ENCODE measurements around the gene MYH11.
"Not testable (repeated sequence)": the region's sequence is repeated elsewhere in the genome, so short reads cannot be mapped to it uniquely, and the experiment has no call there.

Gene MYH11

GRCh38 chr16:15835136-15835878 is 21.5 kb downstream of the MYH11 start:
- Mint-ChIP-seq H3K27ac (no peak overlapping the region), H3K4me3 (no peak overlapping the region), H3K4me1 (peaks cover 11% of the 10 kb centered on the region), H3K27me3 (no peaks in the 10 kb centered on the region), H3K9me3 (no peaks in the 10 kb centered on the region)
- no peak for DNase-seq
- peak; percentile 97 for ATAC-seq

- DNase-seq, result no peak
- no peak for ATAC-seq
- no peaks in the 10 kb centered on the region for H3K27me3 Mint-ChIP-seq
- peaks cover 11% of the 10 kb centered on the region for H3K4me1 Mint-ChIP-seq
- H3K27ac Mint-ChIP-seq, result no peak overlapping the region
- no peak overlapping the region for H3K4me3 Mint-ChIP-seq
- H3K9me3 Mint-ChIP-seq, result no peaks in the 10 kb centered on the region
These were observed 22.3 kb downstream of the MYH11 start for GRCh38 chr16:15834502-15834901.

- H3K4me1 Mint-ChIP-seq, result peaks cover 11% of the 10 kb centered on the region
- no peak for ATAC-seq
- DNase-seq, result no peak
- H3K9me3 Mint-ChIP-seq, result no peaks in the 10 kb centered on the region
- no peaks in the 10 kb centered on the region for H3K27me3 Mint-ChIP-seq
- H3K4me3 Mint-ChIP-seq, result no peak overlapping the region
- no peak overlapping the region for H3K27ac Mint-ChIP-seq
These were observed 23.3 kb downstream of the MYH11 start for GRCh38 chr16:15833541-15833940.

- no peaks in the 10 kb centered on the region for H3K9me3 Mint-ChIP-seq
- H3K27me3 Mint-ChIP-seq, result no peaks in the 10 kb centered on the region
- DNase-seq (no peak), ATAC-seq (no peak)
- peak overlapping the region in 1 of 2 donors; percentile 87 for H3K27ac Mint-ChIP-seq
- H3K4me3 Mint-ChIP-seq, result no peak overlapping the region
- H3K4me1 Mint-ChIP-seq, result peaks cover 11% of the 10 kb centered on the region
These were observed 24.6 kb downstream of the MYH11 start for GRCh38 chr16:15832241-15832640.

GRCh38 chr16:15830832-15831451 is 25.9 kb downstream of the MYH11 start:
- DNase-seq, result no peak
- Mint-ChIP-seq H3K27ac (no peak overlapping the region), H3K9me3 (no peaks in the 10 kb centered on the region), H3K4me3 (no peak overlapping the region), H3K27me3 (no peaks in the 10 kb centered on the region), H3K4me1 (peaks cover 10% of the 10 kb centered on the region)
- ATAC-seq, result no peak

- Mint-ChIP-seq H3K4me1 (no peaks in the 10 kb centered on the region), H3K27ac (peak overlapping the region in 1 of 2 donors; percentile 56), H3K27me3 (no peaks in the 10 kb centered on the region), H3K4me3 (no peak overlapping the region), H3K9me3 (no peaks in the 10 kb centered on the region)
- DNase-seq, result no peak
- ATAC-seq, result no peak
These were observed 27.4 kb downstream of the MYH11 start for GRCh38 chr16:15829460-15829859.

- H3K9me3 Mint-ChIP-seq, result no peaks in the 10 kb centered on the region
- H3K4me3 Mint-ChIP-seq, result no peak overlapping the region
- no peaks in the 10 kb centered on the region for H3K27me3 Mint-ChIP-seq
- ATAC-seq (no peak), DNase-seq (no peak)
- H3K27ac Mint-ChIP-seq, result peak overlapping the region in 1 of 2 donors; percentile 27
- H3K4me1 Mint-ChIP-seq, result no peaks in the 10 kb centered on the region
These were observed 29.0 kb downstream of the MYH11 start for GRCh38 chr16:15827709-15828343.

- Mint-ChIP-seq H3K9me3 (no peaks in the 10 kb centered on the region), H3K27me3 (no peaks in the 10 kb centered on the region), H3K4me1 (no peaks in the 10 kb centered on the region), H3K4me3 (no peak overlapping the region), H3K27ac (no peak overlapping the region)
- ATAC-seq (no peak), DNase-seq (no peak)
These were observed 29.5 kb downstream of the MYH11 start for GRCh38 chr16:15827299-15827698.

- Mint-ChIP-seq H3K4me3 (no peak overlapping the region), H3K27ac (no peak overlapping the region), H3K9me3 (no peaks in the 10 kb centered on the region), H3K27me3 (no peaks in the 10 kb centered on the region), H3K4me1 (no peaks in the 10 kb centered on the region)
- no peak for ATAC-seq
- no peak for DNase-seq
These were observed 31.0 kb downstream of the MYH11 start for GRCh38 chr16:15825750-15826305.

- ATAC-seq, result no peak
These were observed 33.9 kb downstream of the MYH11 start for GRCh38 chr16:15822957-15823356.

GRCh38 chr16:15820837-15821236 is 36.0 kb downstream of the MYH11 start:
- Mint-ChIP-seq H3K4me1 (no peaks in the 10 kb centered on the region), H3K27me3 (no peaks in the 10 kb centered on the region), H3K27ac (no peak overlapping the region), H3K9me3 (peaks cover 6 to 7% of the 10 kb centered on the region in 2 donors), H3K4me3 (no peak overlapping the region)
- ATAC-seq, result no peak
- no peak for DNase-seq

More at GRCh38 chr16:15822957-15823356, 33.9 kb downstream of the MYH11 start:
- Mint-ChIP-seq H3K27ac (no peak overlapping the region), H3K4me3 (no peak overlapping the region), H3K9me3 (no peaks in the 10 kb centered on the region), H3K27me3 (no peaks in the 10 kb centered on the region), H3K4me1 (no peaks in the 10 kb centered on the region)
- no peak for DNase-seq

- no peaks in the 10 kb centered on the region for H3K4me1 Mint-ChIP-seq
- H3K9me3 Mint-ChIP-seq, result peaks cover 8 to 21% of the 10 kb centered on the region in 2 donors
- no peaks in the 10 kb centered on the region for H3K27me3 Mint-ChIP-seq
- ATAC-seq, result no peak
- DNase-seq, result no peak
- no peak overlapping the region for H3K4me3 Mint-ChIP-seq
- H3K27ac Mint-ChIP-seq, result no peak overlapping the region
These were observed 37.8 kb downstream of the MYH11 start for GRCh38 chr16:15819046-15819445.

GRCh38 chr16:15817446-15817845 is 39.4 kb downstream of the MYH11 start:
- DNase-seq, result no peak
- Mint-ChIP-seq H3K27me3 (peaks cover 6% of the 10 kb centered on the region), H3K9me3 (peaks cover 8 to 21% of the 10 kb centered on the region in 2 donors)

GRCh38 chr16:15816228-15816627 is 40.6 kb downstream of the MYH11 start:
- H3K27ac Mint-ChIP-seq, result no peak overlapping the region
- DNase-seq (no peak), ATAC-seq (no peak)
- peaks cover 8 to 21% of the 10 kb centered on the region in 2 donors for H3K9me3 Mint-ChIP-seq
- H3K27me3 Mint-ChIP-seq, result peaks cover 9% of the 10 kb centered on the region
- no peak overlapping the region for H3K4me3 Mint-ChIP-seq
- H3K4me1 Mint-ChIP-seq, result no peaks in the 10 kb centered on the region

More at GRCh38 chr16:15817446-15817845, 39.4 kb downstream of the MYH11 start:
- Mint-ChIP-seq H3K4me3 (no peak overlapping the region), H3K4me1 (no peaks in the 10 kb centered on the region), H3K27ac (no peak overlapping the region)
- no peak for ATAC-seq

GRCh38 chr16:15812401-15812750 is 44.5 kb downstream of the MYH11 start:
- not testable (repeated sequence) for H3K4me1 Mint-ChIP-seq, DNase-seq

More at GRCh38 chr16:15812401-15812750, 44.5 kb downstream of the MYH11 start:
- H3K27ac Mint-ChIP-seq, ATAC-seq, H3K4me3 Mint-ChIP-seq: not testable (repeated sequence)
- peaks cover 8 to 21% of the 10 kb centered on the region in 2 donors for H3K9me3 Mint-ChIP-seq
- H3K27me3 Mint-ChIP-seq, result peaks cover 33% of the 10 kb centered on the region

All from stimulated activated naive CD8-positive, alpha-beta T cell treated with anti-CD3 and anti-CD28 coated beads, Interleukin-15, amount 100 ng/mL, for 72 hours (primary cell).